ENCODE measurements around the gene CD4. TPM values are rescaled to one million over a fixed set of nuclear protein-coding genes. Genes with fewer than 3 reads are reported as not detected.

The CD4 gene
- total and polyA plus RNA-seq, 10 of the 15 experiments (the other 5 are each of a cell fraction or from before 2014, with no cell fraction given), result 0.24 to 1.6 (median 0.69) TPM

GRCh38 chr12:6784761-6785160 lies 4.6 kb upstream of the CD4 start:
- H3K79me2 ChIP-seq (ENCODE audit: control insufficient read depth, insufficient read depth, low read length), result no peaks in the 10 kb centered on the region
- ChIA-PET RAD21 (ENCODE audit: unreplicated experiment) (interaction anchor here (0.9 kb wide), 1 partner anchor 49 kb away, joined by 3 read pairs; no protein-coding TSS in a partner anchor), POLR2A (interaction anchor here (1.0 kb wide), 1 partner anchor 68 kb away, joined by 3 read pairs; the partner anchor contains the start of gene USP5), CTCF (interaction anchor here (0.7 to 2.8 kb wide), 7 partner anchors 11 to 85 kb away, joined by 3 to 17 read pairs (median 5); partner anchors contain the start of gene MLF2), SMC1A (ENCODE audit: uncharacterized antibody, unreplicated experiment) (interaction anchor here (1.6 to 2.3 kb wide), 2 partner anchors 18 to 31 kb away, joined by 7 read pairs; partner anchors contain the start of gene PTMS)
- intact Hi-C loops (cut with micrococcal nuclease; ENCODE audit: unreplicated experiment) (no loop called here), in situ Hi-C loops (cut with MboI) (no loop called here)
- no peaks in the 10 kb centered on the region for H4K20me1 ChIP-seq (ENCODE audit: control insufficient read depth, insufficient read depth)
- no TSS peak for BruUV-seq (replicated peaks)
- no peak overlapping the region for H2AFZ ChIP-seq (ENCODE audit: control insufficient read depth, low read depth, low read length)
- H3K9me3 ChIP-seq (replicated peaks; ENCODE audit: control insufficient read depth, insufficient read depth, low read length), result no peaks in the 10 kb centered on the region
- FAIRE-seq (no peak), ATAC-seq (no peak), DNase-seq (ENCODE audit: low read depth, low spot score) (no peak)
- TF ChIP-seq ZBTB11 (CRISPR knock-in tag; IDR thresholded peaks at IDR 0.05), result no peak
- TF ChIP-seq POLR2AphosphoS5 (IDR thresholded peaks at IDR 0.05; ENCODE audit: low read length), result no peak
- TF ChIP-seq ZNF592 (IDR thresholded peaks at IDR 0.05), result no peak
- no peak for TF ChIP-seq POU2F2 (IDR thresholded peaks at IDR 0.05; ENCODE audit: borderline replicate concordance, low read depth, low read length)
- TF ChIP-seq SUZ12 (IDR thresholded peaks at IDR 0.05; ENCODE audit: unreplicated experiment), result no peak
- TF ChIP-seq TCF3 (IDR thresholded peaks at IDR 0.05; ENCODE audit: borderline replicate concordance, insufficient read depth, low read depth, low read length), result no peak
- no peak overlapping the region for H3K4me2 ChIP-seq (ENCODE audit: control insufficient read depth, insufficient read depth)
- H3K27me3 ChIP-seq (replicated peaks in 1 of 2; ENCODE audit: control insufficient read depth in 2 of 2, insufficient read depth in 2 of 2, low read length in 1 of 2), result no peaks in the 10 kb centered on the region
- H3K9ac ChIP-seq (ENCODE audit: control insufficient read depth, insufficient read depth, low read length), result no peak overlapping the region
- 59% methylated on average over 5 of the region's 5 CpGs for WGBS (ENCODE audit: insufficient coverage, insufficient replicate concordance, low lambda C conversion rate, missing lambda C conversion rate)
- no peak overlapping the region for H3K27ac ChIP-seq (ENCODE audit: control insufficient read depth, insufficient read depth)
- 0 out of 2 replicates have a peak, but pooled peaks cover 2% of the 10 kb centered on the region for H3K4me1 ChIP-seq (ENCODE audit: control insufficient read depth, insufficient read depth, low read length)
- no peak overlapping the region for H3K4me3 ChIP-seq
- H3K36me3 ChIP-seq (ENCODE audit: control insufficient read depth in 2 of 2, insufficient read depth in 2 of 2, low read length in 1 of 2), result no peaks in the 10 kb centered on the region

Measured in GM12878 (cell line).